DMS114 treated with DMSO at 0.1 percent for 48 hours (cell line): Measurements from ENCODE around the gene DDI2.
A peak's percentile ranks its signal among the peaks of the same experiment; 100 is the strongest.
"Not testable (repeated sequence)": the region's sequence is repeated elsewhere in the genome, so short reads cannot be mapped to it uniquely, and the experiment has no call there.

Source experiments
- DNase-seq: peaks from one replicate; lab custom pipeline; 2025; ENCODE audit not compliant: unreplicated experiment; lab: John Stamatoyannopoulos, UW

Gene DDI2

DNA sequence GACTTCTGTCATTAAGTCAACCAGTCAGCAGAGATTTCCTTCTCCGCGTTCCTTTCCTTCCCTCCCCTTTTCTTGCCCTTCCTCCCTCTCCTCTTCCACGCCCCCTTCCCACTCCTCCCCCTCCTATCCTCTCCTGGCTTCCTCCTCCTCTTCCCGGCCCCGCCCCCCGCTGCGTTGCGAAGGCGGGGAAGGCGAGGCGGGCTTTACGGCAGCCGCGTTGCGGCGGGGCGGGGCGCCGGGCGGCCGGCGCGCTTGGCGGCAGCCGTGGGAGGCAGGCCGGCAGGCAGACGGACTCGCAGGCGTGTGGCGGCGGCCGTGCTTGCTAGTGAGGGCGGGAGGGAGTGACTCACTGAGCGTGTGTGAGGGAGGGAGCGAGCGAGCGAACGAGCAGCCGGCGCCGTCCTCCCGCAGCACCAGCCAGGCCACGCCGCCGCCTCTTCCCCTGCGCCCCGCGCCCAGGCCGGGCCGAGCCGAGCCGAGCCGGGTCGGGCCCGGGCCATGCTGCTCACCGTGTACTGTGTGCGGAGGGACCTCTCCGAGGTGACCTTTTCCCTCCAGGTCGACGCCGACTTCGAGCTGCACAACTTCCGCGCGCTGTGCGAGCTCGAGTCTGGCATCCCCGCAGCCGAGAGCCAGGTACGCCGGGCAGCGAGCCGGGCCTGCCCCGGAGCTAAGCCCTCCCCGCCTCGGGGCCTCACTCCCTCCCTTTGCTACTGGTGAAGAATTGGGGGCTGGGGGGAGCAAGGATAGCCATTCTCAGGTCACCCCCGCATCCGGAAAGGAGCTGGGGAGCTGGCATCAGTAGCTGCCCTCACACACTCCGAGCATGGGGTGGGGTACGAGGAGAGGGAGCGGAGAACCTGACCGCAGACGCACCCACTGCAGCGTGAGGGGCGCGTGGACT, at the start of gene DDI2:
DDI2 (plus strand) TSS at position 286 of the 904 bp plus-strand sequence; CDS start at position 499, 213 bp downstream.
- peak; percentile 97 for DNase-seq

DNA sequence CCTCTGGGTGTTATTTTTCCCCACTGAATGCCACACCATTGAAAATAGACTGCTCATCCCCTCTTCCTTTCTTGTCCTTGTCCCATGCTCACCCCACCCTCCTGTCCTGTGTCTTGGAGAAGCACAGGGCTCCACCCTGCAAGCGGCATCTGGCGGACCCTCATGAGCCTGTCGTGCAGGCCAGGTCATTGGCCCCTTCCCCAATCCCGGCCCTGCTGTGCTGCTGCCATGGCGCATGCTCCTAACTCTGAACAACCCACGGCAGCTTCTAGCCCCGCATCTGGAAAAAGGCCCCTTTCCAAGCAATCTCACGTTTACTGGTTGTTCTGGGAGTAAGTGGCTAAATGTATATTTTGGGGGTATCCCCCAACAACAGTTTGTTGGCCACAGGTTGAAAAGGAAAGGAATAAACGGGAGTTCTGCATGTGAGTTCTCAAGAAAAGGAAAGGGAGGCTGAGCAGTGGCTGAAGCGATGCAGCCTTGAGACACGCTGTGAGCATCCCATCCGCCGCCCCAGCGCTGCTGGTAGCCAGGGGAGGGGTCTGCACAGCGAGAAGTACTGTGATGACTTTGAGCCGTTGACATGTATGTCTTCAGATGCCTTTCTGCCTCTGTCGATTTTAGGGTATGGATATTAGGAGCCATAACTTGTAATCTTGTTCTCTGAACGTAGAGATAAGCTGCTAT, 48.7 kb upstream of the DDI2 start:
- DNase-seq = no peak

GRCh38 chr1:15570861-15571260, 46.4 kb upstream of the DDI2 start:
- no peak for DNase-seq

- DNase-seq = no peak
These were observed 46.0 kb upstream of the DDI2 start for GRCh38 chr1:15571266-15571665.

GRCh38 chr1:15573477-15573876, 43.8 kb upstream of the DDI2 start:
- no peak for DNase-seq

DNA sequence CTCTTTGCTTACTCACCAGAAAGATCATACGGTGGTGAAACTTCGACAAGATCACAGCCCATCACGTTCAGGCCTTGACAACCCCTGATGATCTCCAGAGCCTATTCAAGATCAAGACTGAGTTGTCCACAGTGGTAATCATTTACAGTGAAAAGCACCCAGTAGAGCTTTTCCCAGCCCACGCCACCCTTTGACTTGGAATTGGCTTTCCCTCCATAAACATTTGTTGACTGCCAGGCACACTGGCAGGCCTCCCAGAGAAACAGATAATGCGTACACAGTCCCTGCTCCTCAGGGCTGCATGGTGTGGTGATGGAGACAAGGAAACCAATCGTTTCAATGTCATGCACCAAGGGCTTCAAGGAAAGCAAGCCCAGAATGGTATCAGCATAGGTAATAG, 42.5 kb upstream of the DDI2 start:
- DNase-seq = no peak

- DNase-seq = no peak
These were observed 41.6 kb upstream of the DDI2 start for GRCh38 chr1:15575549-15576150.

GRCh38 chr1:15577691-15578090, 39.6 kb upstream of the DDI2 start:
- DNase-seq = no peak

- DNase-seq = no peak
These were observed 38.2 kb upstream of the DDI2 start for GRCh38 chr1:15578921-15579682.

GRCh38 chr1:15579683-15580047, 37.6 kb upstream of the DDI2 start:
- DNase-seq = no peak

- DNase-seq = no peak
These were observed 34.1 kb upstream of the DDI2 start for GRCh38 chr1:15583016-15583706.

- DNase-seq = peak; percentile 45
These were observed 32.5 kb upstream of the DDI2 start, which contains the start of gene AGMAT for GRCh38 chr1:15584489-15585363. Gene AGMAT, minus strand, starts transcription at chr1:15585051. Its CDS starts 84 bp downstream, at chr1:15584967.

DNA sequence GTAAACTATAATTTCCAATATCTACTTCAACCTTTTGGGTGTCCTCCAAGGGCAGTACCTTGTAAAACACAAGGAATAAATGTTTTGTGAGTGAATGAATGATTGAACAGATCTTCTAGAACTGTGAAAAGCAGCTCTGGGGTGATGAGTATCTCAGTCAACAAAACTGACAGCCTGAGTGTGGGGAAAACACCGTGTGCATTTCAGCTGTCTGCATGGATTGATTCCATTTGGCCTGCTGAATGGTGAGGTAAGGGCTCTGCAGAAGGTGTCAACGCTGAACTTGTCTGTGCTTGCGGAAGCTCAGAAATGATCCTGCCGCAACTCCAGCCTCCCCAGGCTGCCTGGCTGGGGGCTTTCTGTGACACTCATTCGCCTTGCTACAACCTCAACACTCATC, 25.0 kb upstream of the DDI2 start:
- no peak for DNase-seq

DNA sequence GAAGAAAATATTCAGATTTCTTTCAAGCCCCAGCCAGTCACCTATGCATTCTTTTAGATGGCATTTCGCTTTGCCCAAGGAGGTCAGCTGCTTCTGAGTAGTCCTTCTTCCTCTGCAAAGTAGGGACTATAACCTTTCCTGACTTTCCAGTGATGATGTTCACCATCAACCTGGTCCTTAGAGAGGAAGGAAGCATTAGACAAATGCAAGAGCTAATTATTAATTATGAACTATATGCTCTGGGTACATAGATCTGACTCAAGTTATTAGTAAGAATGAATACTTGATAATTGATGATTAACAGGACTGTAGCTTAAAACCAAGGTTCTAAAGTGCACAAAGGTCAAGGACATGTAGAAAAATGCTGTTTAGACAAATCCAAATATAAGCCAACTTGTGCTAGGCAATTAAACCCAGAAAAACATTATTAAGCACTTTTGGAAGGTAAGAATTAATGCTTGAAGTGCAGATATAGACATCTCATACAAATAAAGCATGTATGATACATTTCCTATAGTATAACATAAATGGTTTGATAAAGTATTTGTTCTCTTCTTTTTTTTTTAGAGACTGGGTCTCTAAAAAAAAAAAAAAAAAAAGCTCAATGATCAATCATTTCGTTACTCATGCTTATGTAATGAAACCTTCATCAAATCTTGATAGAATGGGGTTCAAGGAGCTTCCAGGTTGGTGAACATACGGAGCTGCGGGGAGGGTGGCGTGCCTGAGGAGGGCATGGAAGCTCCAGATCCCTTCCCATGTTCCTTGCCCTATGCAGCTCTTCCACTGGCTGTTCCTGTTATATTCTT, 21.2 kb upstream of the DDI2 start:
- DNase-seq = no peak

- DNase-seq = no peak
These were observed 18.8 kb upstream of the DDI2 start for GRCh38 chr1:15598436-15598835.

- DNase-seq = peak; percentile 89
These were observed 13.9 kb upstream of the DDI2 start for GRCh38 chr1:15603050-15603965.

- DNase-seq = not testable (repeated sequence)
These were observed 13.3 kb upstream of the DDI2 start for GRCh38 chr1:15603966-15604282.

- not testable (repeated sequence) for DNase-seq
These were observed 12.9 kb upstream of the DDI2 start for GRCh38 chr1:15604400-15604799.
